ENCODE measurements around the gene BLZF1. TPM values are rescaled to one million over a fixed set of nuclear protein-coding genes. Genes with fewer than 3 reads are reported as not detected.

Gene BLZF1
- total RNA-seq, 1 experiment from 2014 or later, result 14.3 TPM

DNA sequence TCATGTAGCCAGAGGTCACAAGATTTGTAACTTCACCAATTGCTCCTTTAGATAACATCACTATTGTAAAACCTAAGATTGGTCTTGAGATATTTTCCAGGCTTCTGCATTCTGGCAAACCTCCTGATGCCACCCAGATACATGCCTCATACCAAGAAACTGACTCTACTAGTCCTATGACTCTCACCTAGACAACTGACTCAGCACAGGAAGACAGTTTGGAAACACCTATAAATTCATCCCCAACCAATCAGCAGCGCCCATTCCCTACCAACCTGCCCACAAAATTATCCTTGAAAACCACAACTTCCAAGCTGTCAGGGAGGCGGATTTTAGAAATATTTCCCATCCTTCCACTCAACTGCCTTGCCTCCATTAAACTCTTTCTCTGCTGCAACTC, 3.0 kb upstream of the BLZF1 start:
- Histone ChIP-seq H3K9ac (ENCODE audit: extremely low read depth, insufficient read length, low read length) (no peak overlapping the region), H3K4me2 (ENCODE audit: insufficient read depth, insufficient read length, low read length) (no peak overlapping the region), H3K56ac (ENCODE audit: insufficient read length, low read depth, low read length) (no peak overlapping the region), H2BK5ac (ENCODE audit: insufficient read length, low read length) (no peak overlapping the region), H4K20me1 (ENCODE audit: control insufficient read depth, insufficient read depth, insufficient read length) (no peaks in the 10 kb centered on the region), H3T11ph (ENCODE audit: low read length) (no peak overlapping the region), H3K9me3 (ENCODE audit: control insufficient read depth, low read depth, low read length) (no peaks in the 10 kb centered on the region), H3K14ac (ENCODE audit: insufficient read depth, low read length) (no peak overlapping the region), H3K79me1 (ENCODE audit: insufficient read depth, low read depth, low read length, poor library complexity, severe bottlenecking) (no peaks in the 10 kb centered on the region), H2AK5ac (ENCODE audit: insufficient read length, low read length) (no peak overlapping the region), H3K79me2 (ENCODE audit: insufficient read depth, low read length) (peaks cover 2% of the 10 kb centered on the region; the same call in 1 of the 2 replicates), H2AFZ (ENCODE audit: low read length) (no peak overlapping the region), H2BK120ac (ENCODE audit: low read depth, low read length, poor library complexity, severe bottlenecking) (no peak overlapping the region), H3K23ac (ENCODE audit: insufficient read length, low read depth, low read length) (no peak overlapping the region), H2BK20ac (ENCODE audit: low read depth, low read length, poor library complexity, severe bottlenecking) (no peak overlapping the region), H3K4ac (ENCODE audit: low read depth, low read length) (no peak overlapping the region), H3K18ac (ENCODE audit: insufficient read length, low read depth, low read length) (no peak overlapping the region), H3K4me1 (ENCODE audit: insufficient read depth, low read length) (no peaks in the 10 kb centered on the region), H2BK15ac (ENCODE audit: low read depth, low read length) (no peak overlapping the region), H3K27me3 (ENCODE audit: insufficient read depth, low read length) (no peaks in the 10 kb centered on the region), H4K8ac (replicated peaks; ENCODE audit: insufficient read length, low read depth, low read length) (no peak overlapping the region), H3K23me2 (ENCODE audit: insufficient read length, low read depth, low read length, poor library complexity, severe bottlenecking) (no peaks in the 10 kb centered on the region), H4K91ac (ENCODE audit: insufficient read length, low read depth, low read length) (no peak overlapping the region), H3K27ac (ENCODE audit: insufficient read length, low read depth, low read length) (no peak overlapping the region), H2BK12ac (ENCODE audit: insufficient read length, low read depth, low read length) (no peak overlapping the region), H4K5ac (ENCODE audit: insufficient read length, low read depth, low read length) (no peak overlapping the region)
- H3K27me3 Mint-ChIP-seq (ENCODE audit: low read depth), result no peaks in the 10 kb centered on the region
- H3K9me3 Mint-ChIP-seq, result peaks cover 0 to 4% of the 10 kb centered on the region in 2 experiments; a peak in 2 of 5 replicates
- no CpG with 5 or more reads among the region's 2 CpGs for WGBS (ENCODE audit: extremely low coverage, insufficient read length, low lambda C conversion rate)
- DNase-seq, result no peak
- H3K4me1 Mint-ChIP-seq, result peaks cover 2 to 3% of the 10 kb centered on the region in 2 experiments; a peak in 1 of 4 replicates
- TF ChIP-seq, protein P1, sequence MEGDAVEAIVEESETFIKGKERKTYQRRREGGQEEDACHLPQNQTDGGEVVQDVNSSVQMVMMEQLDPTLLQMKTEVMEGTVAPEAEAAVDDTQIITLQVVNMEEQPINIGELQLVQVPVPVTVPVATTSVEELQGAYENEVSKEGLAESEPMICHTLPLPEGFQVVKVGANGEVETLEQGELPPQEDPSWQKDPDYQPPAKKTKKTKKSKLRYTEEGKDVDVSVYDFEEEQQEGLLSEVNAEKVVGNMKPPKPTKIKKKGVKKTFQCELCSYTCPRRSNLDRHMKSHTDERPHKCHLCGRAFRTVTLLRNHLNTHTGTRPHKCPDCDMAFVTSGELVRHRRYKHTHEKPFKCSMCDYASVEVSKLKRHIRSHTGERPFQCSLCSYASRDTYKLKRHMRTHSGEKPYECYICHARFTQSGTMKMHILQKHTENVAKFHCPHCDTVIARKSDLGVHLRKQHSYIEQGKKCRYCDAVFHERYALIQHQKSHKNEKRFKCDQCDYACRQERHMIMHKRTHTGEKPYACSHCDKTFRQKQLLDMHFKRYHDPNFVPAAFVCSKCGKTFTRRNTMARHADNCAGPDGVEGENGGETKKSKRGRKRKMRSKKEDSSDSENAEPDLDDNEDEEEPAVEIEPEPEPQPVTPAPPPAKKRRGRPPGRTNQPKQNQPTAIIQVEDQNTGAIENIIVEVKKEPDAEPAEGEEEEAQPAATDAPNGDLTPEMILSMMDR (conservative IDR thresholded peaks at IDR 0.05), result no peak
- H3K27ac Mint-ChIP-seq, result no peak overlapping the region
- H3K36me3 Mint-ChIP-seq (ENCODE audit: insufficient read depth in 1 of 3, low read depth in 3 of 3), result peaks cover 0 to 5% (median 0%) of the 10 kb centered on the region in 3 experiments; a peak in 4 of 7 replicates
- no peak overlapping the region for H3K4me3 Mint-ChIP-seq
